ENCODE data around the gene E2F6. TPM values are rescaled to one million over a fixed set of nuclear protein-coding genes. Genes with fewer than 3 reads are reported as not detected.
A peak's percentile ranks its signal among the peaks of the same experiment; 100 is the strongest.

The E2F6 gene
- total and polyA plus RNA-seq, 9 donors: 15.0 to 23.2 (median 18.5) TPM

- Histone ChIP-seq H3K9me3 (replicated peaks; ENCODE audit: control insufficient read depth, low read depth, low read length) (peaks cover 4% of the 10 kb centered on the region), H3K4me3 (ENCODE audit: low read length) (no peak overlapping the region), H3K27me3 (ENCODE audit: control insufficient read depth, insufficient read depth, low read length) (no peaks in the 10 kb centered on the region), H3K27ac (ENCODE audit: low read length) (no peak overlapping the region), H3K4me1 (ENCODE audit: control insufficient read depth, insufficient read depth, low read length) (peaks cover 7% of the 10 kb centered on the region), H3K36me3 (ENCODE audit: control insufficient read depth, insufficient read depth, low read length) (no peaks in the 10 kb centered on the region)
- no peak for DNase-seq
- WGBS (ENCODE audit: insufficient coverage): 92% methylated on average over 2 of the region's 6 CpGs
Measured at GRCh38 chr2:11493282-11493681, 27.3 kb upstream of the E2F6 start.

GRCh38 chr2:11492720-11493119 is 26.8 kb upstream of the E2F6 start:
- DNase-seq: no peak
- no CpG with 5 or more reads among the region's 1 CpG for WGBS (ENCODE audit: insufficient coverage)
- Histone ChIP-seq H3K27me3 (ENCODE audit: control insufficient read depth, insufficient read depth, low read length) (no peaks in the 10 kb centered on the region), H3K36me3 (ENCODE audit: control insufficient read depth, insufficient read depth, low read length) (no peaks in the 10 kb centered on the region), H3K9me3 (replicated peaks; ENCODE audit: control insufficient read depth, low read depth, low read length) (peaks cover 4% of the 10 kb centered on the region), H3K4me1 (ENCODE audit: control insufficient read depth, insufficient read depth, low read length) (peaks cover 7% of the 10 kb centered on the region), H3K27ac (ENCODE audit: low read length) (no peak overlapping the region), H3K4me3 (ENCODE audit: low read length) (no peak overlapping the region)

- no peak overlapping the region for H3K4me3 ChIP-seq (ENCODE audit: low read length)
- no peak overlapping the region for H3K27ac ChIP-seq (ENCODE audit: low read length)
- H3K36me3 ChIP-seq (ENCODE audit: control insufficient read depth, insufficient read depth, low read length): no peaks in the 10 kb centered on the region
- H3K4me1 ChIP-seq (ENCODE audit: control insufficient read depth, insufficient read depth, low read length): peaks cover 7% of the 10 kb centered on the region
- peaks cover 4% of the 10 kb centered on the region for H3K9me3 ChIP-seq (replicated peaks; ENCODE audit: control insufficient read depth, low read depth, low read length)
- WGBS (ENCODE audit: insufficient coverage): 85% methylated on average over 3 of the region's 3 CpGs
- no peak for DNase-seq
- no peaks in the 10 kb centered on the region for H3K27me3 ChIP-seq (ENCODE audit: control insufficient read depth, insufficient read depth, low read length)
Measured at GRCh38 chr2:11492244-11492643, 26.3 kb upstream of the E2F6 start.

- DNase-seq: no peak
- 82% methylated on average over 2 of the region's 3 CpGs for WGBS (ENCODE audit: insufficient coverage)
- H3K4me1 ChIP-seq (ENCODE audit: control insufficient read depth, insufficient read depth, low read length): peaks cover 7% of the 10 kb centered on the region
- no peaks in the 10 kb centered on the region for H3K27me3 ChIP-seq (ENCODE audit: control insufficient read depth, insufficient read depth, low read length)
- no peak overlapping the region for H3K4me3 ChIP-seq (ENCODE audit: low read length)
- H3K9me3 ChIP-seq (replicated peaks; ENCODE audit: control insufficient read depth, low read depth, low read length): peaks cover 4% of the 10 kb centered on the region
- H3K36me3 ChIP-seq (ENCODE audit: control insufficient read depth, insufficient read depth, low read length): no peaks in the 10 kb centered on the region
- no peak overlapping the region for H3K27ac ChIP-seq (ENCODE audit: low read length)
Measured at GRCh38 chr2:11491348-11491933, 25.5 kb upstream of the E2F6 start.

- WGBS (ENCODE audit: insufficient coverage): no CpG with 5 or more reads among the region's 5 CpGs
Measured at GRCh38 chr2:11490194-11490593, 24.2 kb upstream of the E2F6 start.

GRCh38 chr2:11488809-11489208 is 22.8 kb upstream of the E2F6 start:
- Histone ChIP-seq H3K36me3 (ENCODE audit: control insufficient read depth, insufficient read depth, low read length) (no peaks in the 10 kb centered on the region), H3K4me1 (ENCODE audit: control insufficient read depth, insufficient read depth, low read length) (peaks cover 9% of the 10 kb centered on the region), H3K27ac (ENCODE audit: low read length) (no peak overlapping the region), H3K9me3 (replicated peaks; ENCODE audit: control insufficient read depth, low read depth, low read length) (peaks cover 4% of the 10 kb centered on the region), H3K4me3 (ENCODE audit: low read length) (no peak overlapping the region), H3K27me3 (ENCODE audit: control insufficient read depth, insufficient read depth, low read length) (peaks cover 2% of the 10 kb centered on the region)
- 83% methylated on average over 2 of the region's 3 CpGs for WGBS (ENCODE audit: insufficient coverage)
- DNase-seq: no peak

More at GRCh38 chr2:11490194-11490593, 24.2 kb upstream of the E2F6 start:
- Histone ChIP-seq H3K27me3 (ENCODE audit: control insufficient read depth, insufficient read depth, low read length) (no peaks in the 10 kb centered on the region), H3K27ac (ENCODE audit: low read length) (no peak overlapping the region), H3K4me3 (ENCODE audit: low read length) (no peak overlapping the region), H3K9me3 (replicated peaks; ENCODE audit: control insufficient read depth, low read depth, low read length) (peaks cover 4% of the 10 kb centered on the region), H3K36me3 (ENCODE audit: control insufficient read depth, insufficient read depth, low read length) (no peaks in the 10 kb centered on the region), H3K4me1 (ENCODE audit: control insufficient read depth, insufficient read depth, low read length) (peaks cover 7% of the 10 kb centered on the region)
- DNase-seq: no peak

- Histone ChIP-seq H3K4me1 (ENCODE audit: control insufficient read depth, insufficient read depth, low read length) (peaks cover 24% of the 10 kb centered on the region), H3K27me3 (ENCODE audit: control insufficient read depth, insufficient read depth, low read length) (peaks cover 8% of the 10 kb centered on the region), H3K4me3 (ENCODE audit: low read length) (peak overlapping the region; percentile 83), H3K27ac (ENCODE audit: low read length) (no peak overlapping the region), H3K36me3 (ENCODE audit: control insufficient read depth, insufficient read depth, low read length) (no peaks in the 10 kb centered on the region), H3K9me3 (replicated peaks; ENCODE audit: control insufficient read depth, low read depth, low read length) (no peaks in the 10 kb centered on the region)
- 33% methylated on average over 1 of the region's 7 CpGs for WGBS (ENCODE audit: insufficient coverage)
- no peak for DNase-seq
Measured at GRCh38 chr2:11483806-11484617, 18.1 kb upstream of the E2F6 start.

- Histone ChIP-seq H3K9me3 (replicated peaks; ENCODE audit: control insufficient read depth, low read depth, low read length) (no peaks in the 10 kb centered on the region), H3K27me3 (ENCODE audit: control insufficient read depth, insufficient read depth, low read length) (peaks cover 8% of the 10 kb centered on the region), H3K36me3 (ENCODE audit: control insufficient read depth, insufficient read depth, low read length) (no peaks in the 10 kb centered on the region), H3K4me1 (ENCODE audit: control insufficient read depth, insufficient read depth, low read length) (peaks cover 24% of the 10 kb centered on the region), H3K27ac (ENCODE audit: low read length) (no peak overlapping the region), H3K4me3 (ENCODE audit: low read length) (peak overlapping the region; percentile 83)
- peak; percentile 85 for DNase-seq
- WGBS (ENCODE audit: insufficient coverage): 1% methylated on average over 56 of the region's 70 CpGs
Measured at GRCh38 chr2:11482473-11483035, 16.6 kb upstream of the E2F6 start.

- Histone ChIP-seq H3K27ac (ENCODE audit: low read length) (peak overlapping the region; percentile 52), H3K27me3 (ENCODE audit: control insufficient read depth, insufficient read depth, low read length) (peaks cover 8% of the 10 kb centered on the region), H3K4me1 (ENCODE audit: control insufficient read depth, insufficient read depth, low read length) (peaks cover 24% of the 10 kb centered on the region), H3K4me3 (ENCODE audit: low read length) (peak overlapping the region; percentile 83), H3K9me3 (replicated peaks; ENCODE audit: control insufficient read depth, low read depth, low read length) (no peaks in the 10 kb centered on the region), H3K36me3 (ENCODE audit: control insufficient read depth, insufficient read depth, low read length) (no peaks in the 10 kb centered on the region)
- no peak for DNase-seq
- WGBS (ENCODE audit: insufficient coverage): 12% methylated on average over 55 of the region's 61 CpGs
Measured at GRCh38 chr2:11481789-11482472, 16.0 kb upstream of the E2F6 start.

- Histone ChIP-seq H3K4me3 (ENCODE audit: low read length) (no peak overlapping the region), H3K36me3 (ENCODE audit: control insufficient read depth, insufficient read depth, low read length) (no peaks in the 10 kb centered on the region), H3K27ac (ENCODE audit: low read length) (peak overlapping the region; percentile 52), H3K27me3 (ENCODE audit: control insufficient read depth, insufficient read depth, low read length) (peaks cover 8% of the 10 kb centered on the region), H3K9me3 (replicated peaks; ENCODE audit: control insufficient read depth, low read depth, low read length) (no peaks in the 10 kb centered on the region), H3K4me1 (ENCODE audit: control insufficient read depth, insufficient read depth, low read length) (peaks cover 24% of the 10 kb centered on the region)
- WGBS (ENCODE audit: insufficient coverage): 55% methylated on average over 4 of the region's 6 CpGs
- DNase-seq: no peak
Measured at GRCh38 chr2:11481426-11481788, 15.4 kb upstream of the E2F6 start.

Data from muscle of leg (tissue), 11 donors.